HS-27A (cell line): Measurements from ENCODE around the gene RBMY1J.
A peak's percentile ranks its signal among the peaks of the same experiment; 100 is the strongest.
"Not testable (repeated sequence)": the region's sequence is repeated elsewhere in the genome, so short reads cannot be mapped to it uniquely, and the experiment has no call there.

ENCODE experiments used
- DNase-seq: peaks from one replicate; pipeline ENCODE4 v3.0.0-alpha.2; 2012; ENCODE audit warnings: low read depth, missing footprints

The RBMY1J gene

GRCh38 chrY:22403110-22403509 is at the start of gene RBMY1J:
Gene RBMY1J, plus strand, starts transcription at chrY:22403410. Its CDS starts 2,038 bp downstream, at chrY:22405448.
- DNase-seq, result not testable (repeated sequence)

GRCh38 chrY:22367416-22367815 is 35.8 kb upstream of the RBMY1J start:
- DNase-seq, result no peak

GRCh38 chrY:22370623-22371022 is 32.6 kb upstream of the RBMY1J start:
- peak; percentile 74 for DNase-seq

GRCh38 chrY:22373494-22373893 is 29.7 kb upstream of the RBMY1J start:
- DNase-seq, result no peak

GRCh38 chrY:22444718-22445396 is 41.6 kb downstream of the RBMY1J start:
- DNase-seq, result not testable (repeated sequence)

- DNase-seq, result not testable (repeated sequence)
Measured at GRCh38 chrY:22455522-22455921, 52.3 kb downstream of the RBMY1J start.

- DNase-seq, result not testable (repeated sequence)
Measured at GRCh38 chrY:22461962-22462361, 58.8 kb downstream of the RBMY1J start.
